HL-60 (cell line): Measurements from ENCODE around the gene BAHCC1.
A peak's percentile ranks its signal among the peaks of the same experiment; 100 is the strongest.

Source experiments
- DNase-seq, 2 experiments: peaks; one replicate each; pipeline ENCODE4 v3.0.0-alpha.2; 2010 to 2020; ENCODE audit warnings: low read depth in 1 of 2, low spot score in 1 of 2
- H3K27ac ChIP-seq: fragments of 250-450 bp; sonication (Bioruptor Pico); replicated peaks from 2 replicates; pipeline ENCODE4 v1.5.1; 2020; ENCODE audit warnings: mild to moderate bottlenecking, moderate library complexity
- H3K27me3 ChIP-seq: fragments of 250-450 bp; sonication (Bioruptor Pico); 2 replicates; pipeline ENCODE4 v1.5.1; 2021; ENCODE audit warnings: mild to moderate bottlenecking, moderate library complexity; ENCODE audit not compliant: insufficient read depth, poor library complexity, severe bottlenecking
- H3K4me3 ChIP-seq: replicated peaks from 2 replicates; pipeline ENCODE4 v1.5.1; 2011; ENCODE audit warnings: mild to moderate bottlenecking, control low read depth, low read length; ENCODE audit not compliant: insufficient read depth
- CTCF ChIP-seq: IDR thresholded peaks from one replicate; pipeline ENCODE4 v1.5.1; 2011; ENCODE audit warnings: low read length, control low read depth, inconsistent platforms; ENCODE audit not compliant: insufficient read depth
- GABPA ChIP-seq: IDR thresholded peaks from 2 replicates; pipeline ENCODE4 v1.6.1; 2012; ENCODE audit warnings: low read depth
- POLR2AphosphoS5 ChIP-seq: IDR thresholded peaks from 2 replicates; pipeline ENCODE4 v1.6.1; 2012; ENCODE audit warnings: low read depth
- REST ChIP-seq: IDR thresholded peaks from 2 replicates; pipeline ENCODE4 v1.6.1; 2012; ENCODE audit warnings: low read depth; ENCODE audit not compliant: insufficient replicate concordance
- SPI1 ChIP-seq: IDR thresholded peaks from 2 replicates; pipeline ENCODE4 v1.6.1; 2012; ENCODE audit warnings: low read depth, mild to moderate bottlenecking, borderline replicate concordance

BAHCC1 gene

GRCh38 chr17:81509972-81510784, 114.9 kb downstream of the BAHCC1 start:
- H3K27me3 ChIP-seq = no peaks in the 10 kb centered on the region
- no peak for DNase-seq
- no peak for TF ChIP-seq REST
- TF ChIP-seq POLR2AphosphoS5 = no peak
- TF ChIP-seq GABPA = no peak
- TF ChIP-seq SPI1 = no peak
- no peak for TF ChIP-seq CTCF
- H3K4me3 ChIP-seq = peak overlapping the region; percentile 97
- peak overlapping the region; percentile 78 for H3K27ac ChIP-seq

GRCh38 chr17:81510785-81511553, 115.7 kb downstream of the BAHCC1 start:
- no peaks in the 10 kb centered on the region for H3K27me3 ChIP-seq
- TF ChIP-seq POLR2AphosphoS5 = peak; percentile 58; the same call in 1 of the 2 replicates
- no peak for TF ChIP-seq SPI1
- peak overlapping the region; percentile 78 for H3K27ac ChIP-seq
- H3K4me3 ChIP-seq = peak overlapping the region; percentile 97
- peak in 1 of 2 experiments; percentile 46 for DNase-seq

- peak overlapping the region; percentile 97 for H3K4me3 ChIP-seq
- peak in 1 of 2 experiments; percentile 50 for DNase-seq
- TF ChIP-seq SPI1 = no peak
- no peak for TF ChIP-seq CTCF
- TF ChIP-seq REST = no peak
- TF ChIP-seq GABPA = no peak
- TF ChIP-seq POLR2AphosphoS5 = no peak; the same call in 1 of the 2 replicates
- H3K27ac ChIP-seq = peak overlapping the region; percentile 78
- H3K27me3 ChIP-seq = no peaks in the 10 kb centered on the region
These were observed 116.2 kb downstream of the BAHCC1 start for GRCh38 chr17:81511554-81511803.

- peak overlapping the region; percentile 78 for H3K27ac ChIP-seq
- H3K27me3 ChIP-seq = no peaks in the 10 kb centered on the region
- DNase-seq = no peak
- peak overlapping the region; percentile 97 for H3K4me3 ChIP-seq
- TF ChIP-seq POLR2AphosphoS5 = peak; percentile 81
- TF ChIP-seq SPI1 = no peak
These were observed 116.7 kb downstream of the BAHCC1 start for GRCh38 chr17:81511804-81512561.
